Germinal center (tissue), 1 donor: ENCODE data around the gene COBL.

Experiments used
- DNase-seq: peaks from one replicate; pipeline ENCODE4 v3.0.0; 2012; ENCODE audit warnings: mixed read lengths, low spot score

The COBL gene

GRCh38 chr7:51253157-51253556, 63.5 kb downstream of the COBL start:
- DNase-seq, result no peak

GRCh38 chr7:51251290-51251689, 65.3 kb downstream of the COBL start:
- DNase-seq, result no peak

GRCh38 chr7:51250512-51250911, 66.1 kb downstream of the COBL start:
- no peak for DNase-seq

- DNase-seq, result no peak
Observed at GRCh38 chr7:51249991-51250390, 66.6 kb downstream of the COBL start.

- no peak for DNase-seq
Observed at GRCh38 chr7:51249187-51249945, 67.2 kb downstream of the COBL start.

- no peak for DNase-seq
Observed at GRCh38 chr7:51246258-51247245, 70.1 kb downstream of the COBL start.

GRCh38 chr7:51244885-51245284, 71.7 kb downstream of the COBL start:
- DNase-seq, result no peak

- no peak for DNase-seq
Observed at GRCh38 chr7:51244053-51244452, 72.6 kb downstream of the COBL start.

GRCh38 chr7:51243631-51244030, 73.0 kb downstream of the COBL start:
- no peak for DNase-seq

- no peak for DNase-seq
Observed at GRCh38 chr7:51242881-51243518, 73.6 kb downstream of the COBL start.

GRCh38 chr7:51242007-51242691, 74.5 kb downstream of the COBL start:
- DNase-seq, result no peak

- no peak for DNase-seq
Observed at GRCh38 chr7:51240868-51241267, 75.7 kb downstream of the COBL start.

GRCh38 chr7:51239691-51240090, 76.9 kb downstream of the COBL start:
- DNase-seq, result no peak

- DNase-seq, result no peak
Observed at GRCh38 chr7:51238981-51239495, 77.6 kb downstream of the COBL start.

GRCh38 chr7:51237446-51238133, 79.0 kb downstream of the COBL start:
- no peak for DNase-seq

GRCh38 chr7:51236470-51237132, 80.0 kb downstream of the COBL start:
- DNase-seq, result no peak

GRCh38 chr7:51235593-51236313, 80.9 kb downstream of the COBL start:
- no peak for DNase-seq

- DNase-seq, result no peak
Observed at GRCh38 chr7:51234609-51235308, 81.8 kb downstream of the COBL start.

- no peak for DNase-seq
Observed at GRCh38 chr7:51234139-51234538, 82.5 kb downstream of the COBL start.
